Skeletal muscle tissue (tissue), 4 donors: Measurements from ENCODE around the gene CEP131. TPM values are rescaled to one million over a fixed set of nuclear protein-coding genes. Genes with fewer than 3 reads are reported as not detected.

ENCODE experiments used
- H3K27ac ChIP-seq: one replicate; pipeline ENCODE4 v1.7.0; 2013; ENCODE audit warnings: mild to moderate bottlenecking, low read depth, low read length, inconsistent platforms
- H3K27me3 ChIP-seq, 3 donors: one replicate each; pipeline ENCODE4 v1.7.0; 2013; ENCODE audit warnings: low read length in 3 of 3; ENCODE audit not compliant: control insufficient read depth in 3 of 3, insufficient read depth in 3 of 3
- H3K36me3 ChIP-seq, 3 donors: one replicate each; pipeline ENCODE4 v1.7.0; 2013; ENCODE audit warnings: low read length in 3 of 3; ENCODE audit not compliant: control insufficient read depth in 3 of 3, insufficient read depth in 3 of 3
- H3K4me1 ChIP-seq, 3 donors: one replicate each; pipeline ENCODE4 v1.7.0; 2013; ENCODE audit warnings: low read length in 3 of 3, mild to moderate bottlenecking in 3 of 3; ENCODE audit not compliant: control insufficient read depth in 3 of 3, insufficient read depth in 3 of 3
- H3K4me3 ChIP-seq, 3 donors: one replicate each; pipeline ENCODE4 v1.7.0; 2013; ENCODE audit warnings: low read length in 3 of 3
- H3K9ac ChIP-seq, 3 donors: one replicate each; pipeline ENCODE4 v1.7.0; 2013; ENCODE audit warnings: low read length in 3 of 3, mild to moderate bottlenecking in 3 of 3, moderate library complexity in 2 of 3, low read depth in 1 of 3
- H3K9me3 ChIP-seq, 3 donors: one replicate each; pipeline ENCODE4 v1.7.0; 2013; ENCODE audit warnings: low read length in 3 of 3; ENCODE audit not compliant: control insufficient read depth in 3 of 3
- total RNA-seq: library from RNA; depleted of rRNA; stranded (reverse); fragments of >200 nt; gene quantifications from one replicate; pipeline ENCODE4 v1.2.3, GENCODE V29; 2014
- donor health status: Osteomylitis.

CEP131 gene
- total RNA-seq = 10.4 TPM

GRCh38 chr17:81222906-81223761 lies at the start of gene CEP131:
Gene CEP131 (minus strand): TSS chr17:81222965. CDS start chr17:81220056, 2,909 bp downstream.
- peaks cover 13 to 19% (median 15%) of the 10 kb centered on the region in 3 donors for H3K4me1 ChIP-seq
- peak within 1 kb of the TSS; percentile 3 for H3K27ac ChIP-seq
- peak within 1 kb of the TSS; percentile 73 to 78 (median 77) for H3K4me3 ChIP-seq
- peaks cover 0 to 2% (median 0%) of the 10 kb centered on the region in 3 donors for H3K36me3 ChIP-seq
- H3K9me3 ChIP-seq = no peaks in the 10 kb centered on the region
- H3K27me3 ChIP-seq = no peaks in the 10 kb centered on the region
- peak within 1 kb of the TSS; percentile 43 to 79 (median 62) for H3K9ac ChIP-seq

GRCh38 chr17:81271226-81271625 lies 48.5 kb upstream of the CEP131 start:
- Histone ChIP-seq H3K4me3 (no peak overlapping the region), H3K27ac (no peak overlapping the region), H3K9ac (no peak overlapping the region), H3K9me3 (no peaks in the 10 kb centered on the region), H3K36me3 (peaks cover 36 to 48% (median 37%) of the 10 kb centered on the region in 3 donors), H3K27me3 (no peaks in the 10 kb centered on the region), H3K4me1 (no peaks in the 10 kb centered on the region)

DNA sequence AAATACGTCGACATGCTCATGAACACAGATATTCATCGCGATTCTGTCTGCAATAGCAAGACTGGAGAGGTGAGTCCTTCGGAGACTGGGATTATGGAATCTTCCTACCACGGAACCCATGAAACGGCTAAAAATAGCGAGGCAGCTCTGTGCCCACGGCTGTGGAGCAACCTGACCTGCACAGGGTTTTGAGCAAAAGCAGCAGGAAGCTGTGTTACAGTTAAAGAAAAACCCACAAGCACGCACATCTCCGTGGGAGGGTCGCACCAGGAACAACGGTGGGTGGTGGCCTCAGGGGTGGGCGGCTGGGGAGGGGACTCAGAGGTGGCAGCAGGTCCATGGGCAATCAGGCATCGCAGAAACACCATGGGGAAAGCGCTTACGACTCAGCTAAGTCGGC lies 47.5 kb upstream of the CEP131 start:
- no peaks in the 10 kb centered on the region for H3K27me3 ChIP-seq
- no peak overlapping the region for H3K9ac ChIP-seq
- H3K27ac ChIP-seq = no peak overlapping the region
- H3K4me3 ChIP-seq = no peak overlapping the region
- peaks cover 36 to 49% (median 37%) of the 10 kb centered on the region in 3 donors for H3K36me3 ChIP-seq
- no peaks in the 10 kb centered on the region for H3K9me3 ChIP-seq
- no peaks in the 10 kb centered on the region for H3K4me1 ChIP-seq

DNA sequence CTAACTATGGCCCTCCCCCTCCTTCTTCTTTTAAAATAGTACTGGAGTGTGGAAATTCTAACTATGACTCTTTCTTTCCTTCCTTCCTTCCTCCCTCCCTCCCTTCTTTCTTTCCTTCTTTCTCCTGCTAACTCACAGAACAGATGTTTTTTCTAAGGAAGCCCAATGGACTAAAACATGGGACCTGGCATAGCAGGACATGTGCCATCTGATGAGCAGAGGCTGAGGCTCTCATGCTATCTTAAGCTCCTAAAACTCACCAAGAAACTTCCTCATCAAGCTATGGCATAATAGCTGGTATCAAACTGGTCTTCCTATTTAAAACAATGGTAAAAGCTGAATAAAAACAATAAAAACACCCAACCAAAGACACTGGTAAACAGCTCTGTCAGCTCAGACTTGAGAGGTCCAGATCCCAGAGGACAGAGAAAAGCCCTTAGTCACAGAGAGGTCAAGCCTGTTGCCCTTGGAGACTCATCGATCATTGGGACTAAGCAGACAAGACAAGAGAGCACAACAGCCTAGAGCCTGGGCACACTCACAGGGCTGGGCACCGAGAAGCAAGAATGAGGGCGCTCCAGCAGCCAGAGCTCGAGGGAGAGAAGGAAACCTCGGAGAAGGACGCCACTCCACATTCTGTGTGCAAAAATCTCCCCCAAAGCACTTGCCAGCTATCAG lies 44.8 kb upstream of the CEP131 start:
- Histone ChIP-seq H3K27ac (no peak overlapping the region), H3K36me3 (peaks cover 28 to 36% (median 36%) of the 10 kb centered on the region in 3 donors), H3K4me1 (no peaks in the 10 kb centered on the region), H3K9me3 (no peaks in the 10 kb centered on the region), H3K4me3 (no peak overlapping the region), H3K27me3 (no peaks in the 10 kb centered on the region), H3K9ac (no peak overlapping the region)

DNA sequence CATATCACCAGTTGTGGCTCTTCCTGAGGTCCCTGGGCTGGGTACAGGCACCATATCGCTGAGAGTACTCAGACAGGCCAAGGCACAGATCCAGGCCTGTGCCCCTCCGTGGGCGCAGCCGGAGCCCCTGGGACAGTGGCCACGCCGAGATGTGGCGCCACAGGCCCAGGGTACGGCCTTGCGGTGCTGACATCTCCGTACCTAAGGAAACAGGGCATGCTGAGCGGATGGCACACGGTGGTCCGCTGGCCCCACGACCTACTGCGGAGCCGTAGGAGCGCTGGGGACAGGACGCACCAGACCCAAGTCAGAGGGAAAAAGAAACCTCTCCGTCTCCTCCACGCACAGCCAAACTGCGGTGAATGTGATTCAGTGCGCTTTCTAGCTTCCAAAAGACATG lies 42.8 kb upstream of the CEP131 start:
- Histone ChIP-seq H3K27me3 (no peaks in the 10 kb centered on the region), H3K4me1 (no peaks in the 10 kb centered on the region), H3K9me3 (no peaks in the 10 kb centered on the region), H3K36me3 (peaks cover 37 to 39% (median 38%) of the 10 kb centered on the region in 3 donors), H3K4me3 (no peak overlapping the region), H3K27ac (no peak overlapping the region), H3K9ac (no peak overlapping the region)

GRCh38 chr17:81264640-81265039 lies 41.9 kb upstream of the CEP131 start:
- Histone ChIP-seq H3K9me3 (no peaks in the 10 kb centered on the region), H3K4me3 (no peak overlapping the region), H3K9ac (no peak overlapping the region), H3K27me3 (no peaks in the 10 kb centered on the region), H3K4me1 (no peaks in the 10 kb centered on the region), H3K36me3 (peaks cover 38 to 44% (median 41%) of the 10 kb centered on the region in 3 donors), H3K27ac (no peak overlapping the region)

- Histone ChIP-seq H3K9me3 (no peaks in the 10 kb centered on the region), H3K4me3 (no peak overlapping the region), H3K9ac (no peak overlapping the region), H3K36me3 (peaks cover 47 to 51% (median 48%) of the 10 kb centered on the region in 3 donors), H3K4me1 (no peaks in the 10 kb centered on the region), H3K27me3 (no peaks in the 10 kb centered on the region), H3K27ac (no peak overlapping the region)
Measured at GRCh38 chr17:81263371-81264181, 40.8 kb upstream of the CEP131 start.

DNA sequence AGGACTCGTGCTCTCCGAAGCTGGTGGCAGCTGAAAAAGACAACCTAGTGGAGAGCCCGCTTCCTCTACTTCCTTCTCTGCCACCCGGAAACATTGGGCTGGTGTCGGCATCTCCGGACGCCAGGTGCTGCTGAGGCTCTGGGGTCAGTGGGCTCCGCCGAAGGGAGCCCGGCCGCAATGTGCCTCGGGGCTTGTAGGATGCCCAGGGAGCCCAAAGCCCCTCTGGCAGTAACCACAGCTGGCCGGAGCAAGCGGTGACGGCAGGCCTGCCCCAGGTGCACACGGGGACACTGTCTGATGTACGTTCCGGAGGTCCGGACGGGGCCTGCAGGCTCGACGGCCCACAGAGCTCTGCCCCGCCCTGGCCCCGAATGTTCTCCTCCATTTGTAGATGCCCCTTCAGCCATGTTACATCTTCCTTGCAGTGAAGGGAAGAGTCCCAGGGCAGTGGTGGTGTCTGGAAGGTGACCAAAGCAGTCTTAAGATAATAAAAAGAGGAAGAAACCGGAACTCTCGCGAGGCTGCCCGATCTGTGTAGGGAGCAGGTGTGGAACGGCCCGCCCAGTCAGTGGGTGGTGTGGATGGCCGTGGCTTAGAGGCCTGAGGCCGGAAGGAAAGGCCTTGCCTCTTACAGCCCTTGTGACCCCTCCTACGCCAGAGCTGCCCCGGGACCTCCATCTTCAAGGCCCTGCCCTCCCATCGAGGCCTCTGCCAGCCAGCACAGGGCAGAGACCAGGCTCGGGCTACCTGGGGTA lies 39.0 kb upstream of the CEP131 start:
- Histone ChIP-seq H3K9me3 (no peaks in the 10 kb centered on the region), H3K4me3 (no peak overlapping the region), H3K9ac (no peak overlapping the region), H3K4me1 (peaks cover 0 to 2% (median 0%) of the 10 kb centered on the region in 3 donors), H3K36me3 (peaks cover 45 to 49% (median 46%) of the 10 kb centered on the region in 3 donors), H3K27me3 (no peaks in the 10 kb centered on the region), H3K27ac (no peak overlapping the region)

DNA sequence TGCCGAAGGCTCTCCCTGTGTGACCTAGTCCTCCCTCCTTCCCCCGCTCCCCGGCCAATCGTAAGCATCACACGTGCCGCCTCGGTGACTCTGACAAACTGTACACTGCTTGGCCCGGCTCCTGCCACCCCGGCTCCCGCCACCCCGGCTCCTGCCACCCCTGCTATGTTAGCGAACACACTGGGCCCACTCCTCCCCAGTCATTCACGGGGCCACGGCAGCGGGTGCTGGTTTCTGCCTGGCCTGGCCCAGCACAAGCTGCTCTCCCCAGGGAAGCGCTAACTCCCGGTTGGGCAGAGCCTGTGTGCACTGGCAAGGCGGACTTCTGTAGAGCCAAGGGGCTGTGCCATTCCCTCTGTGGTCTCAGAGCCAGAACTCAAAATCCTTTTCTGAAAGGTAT lies 38.3 kb upstream of the CEP131 start:
- H3K9me3 ChIP-seq = no peaks in the 10 kb centered on the region
- H3K4me3 ChIP-seq = no peak overlapping the region
- H3K27ac ChIP-seq = no peak overlapping the region
- no peak overlapping the region for H3K9ac ChIP-seq
- peaks cover 0 to 4% (median 0%) of the 10 kb centered on the region in 3 donors for H3K4me1 ChIP-seq
- H3K27me3 ChIP-seq = no peaks in the 10 kb centered on the region
- peaks cover 45 to 50% (median 46%) of the 10 kb centered on the region in 3 donors for H3K36me3 ChIP-seq
